ENCODE data around the gene ZDBF2.
"Not testable (repeated sequence)": the region's sequence is repeated elsewhere in the genome, so short reads cannot be mapped to it uniquely, and the experiment has no call there.

The ZDBF2 gene

GRCh38 chr2:206336861-206337260 lies 62.4 kb downstream of the ZDBF2 start:
- DNase-seq, result no peak

GRCh38 chr2:206337956-206338355 lies 63.5 kb downstream of the ZDBF2 start:
- DNase-seq, result no peak

GRCh38 chr2:206341396-206341795 lies 66.9 kb downstream of the ZDBF2 start:
- no peak for DNase-seq

GRCh38 chr2:206343144-206343543 lies 68.7 kb downstream of the ZDBF2 start:
- DNase-seq, result no peak

- no peak for DNase-seq
These were observed 69.4 kb downstream of the ZDBF2 start for GRCh38 chr2:206343816-206344215.

GRCh38 chr2:206345606-206346005 lies 71.1 kb downstream of the ZDBF2 start:
- no peak for DNase-seq

GRCh38 chr2:206349375-206349774 lies 74.9 kb downstream of the ZDBF2 start:
- DNase-seq, result no peak

GRCh38 chr2:206352571-206352970 lies 78.1 kb downstream of the ZDBF2 start:
- no peak for DNase-seq

- DNase-seq, result no peak
These were observed 79.2 kb downstream of the ZDBF2 start for GRCh38 chr2:206353685-206354084.

GRCh38 chr2:206354129-206354528 lies 79.7 kb downstream of the ZDBF2 start:
- DNase-seq, result no peak

- DNase-seq, result not testable (repeated sequence)
These were observed 82.4 kb downstream of the ZDBF2 start for GRCh38 chr2:206356840-206357239.

- not testable (repeated sequence) for DNase-seq
These were observed 86.4 kb downstream of the ZDBF2 start for GRCh38 chr2:206360840-206361239.

- DNase-seq, result no peak
These were observed 87.1 kb downstream of the ZDBF2 start for GRCh38 chr2:206361407-206362045.

Data from NCI-H2171 (cell line).